HEK293 (cell line): ENCODE data around the gene RAET1G.

Experiments used
- CTCF ChIP-seq: fragments of 450-650 bp; formaldehyde crosslinking; IDR thresholded peaks from 2 replicates; pipeline ENCODE4 v1.5.1; 2016; ENCODE audit warnings: missing biosample characterization, missing genetic modification characterization
- KLF16 ChIP-seq: fragments of 450-650 bp; formaldehyde crosslinking; IDR thresholded peaks from 2 replicates; pipeline ENCODE4 v1.5.1; 2017; ENCODE audit warnings: missing biosample characterization, missing genetic modification characterization
- MEIS1 ChIP-seq: sonication (generic); formaldehyde crosslinking; IDR thresholded peaks from 2 replicates; pipeline ENCODE4 v1.8.1; 2022; ENCODE audit warnings: missing genetic modification reagents, mild to moderate bottlenecking, borderline replicate concordance
- ZEB2 ChIP-seq: fragments of 450-650 bp; formaldehyde crosslinking; IDR thresholded peaks from 2 replicates; pipeline ENCODE4 v1.5.1; 2016; ENCODE audit warnings: missing biosample characterization, missing genetic modification characterization
- ZFP3 ChIP-seq: fragments of 450-650 bp; formaldehyde crosslinking; IDR thresholded peaks from 2 replicates; pipeline ENCODE4 v1.5.1; 2016; ENCODE audit warnings: low read depth, missing biosample characterization, missing genetic modification characterization
- ZNF114 ChIP-seq: fragments of 450-650 bp; formaldehyde crosslinking; IDR thresholded peaks from 2 replicates; pipeline ENCODE4 v1.5.0; 2017; ENCODE audit warnings: missing biosample characterization, missing genetic modification characterization
- ZNF274 ChIP-seq, 2 experiments: fragments of 200-500 bp in 1 of 2; fragments of 450-650 bp in 1 of 2; sonication (Bioruptor generic) in 1 of 2; formaldehyde crosslinking in 1 of 2; IDR thresholded peaks; 2 replicates each; pipeline versions ENCODE4 v1.5.1 to v1.6.1; 2014 to 2016; ENCODE audit warnings: borderline replicate concordance in 1 of 2, inconsistent platforms in 1 of 2, low read length in 1 of 2, missing biosample characterization in 1 of 2, missing genetic modification characterization in 1 of 2
- ZNF324 ChIP-seq: fragments of 450-650 bp; formaldehyde crosslinking; IDR thresholded peaks from 2 replicates; pipeline ENCODE4 v1.5.1; 2016; ENCODE audit warnings: missing biosample characterization, missing genetic modification characterization
- ZNF335 ChIP-seq: fragments of 450-650 bp; formaldehyde crosslinking; conservative IDR thresholded peaks from 2 replicates; pipeline ENCODE4 v1.5.1; 2016; ENCODE audit warnings: missing biosample characterization, missing genetic modification characterization
- ZNF449 ChIP-seq: fragments of 450-650 bp; formaldehyde crosslinking; IDR thresholded peaks from 2 replicates; pipeline ENCODE4 v1.5.1; 2017; ENCODE audit warnings: missing biosample characterization, mild to moderate bottlenecking, missing genetic modification characterization, moderate library complexity
- ZNF514 ChIP-seq: fragments of 450-650 bp; formaldehyde crosslinking; IDR thresholded peaks from 2 replicates; pipeline ENCODE4 v1.5.1; 2016; ENCODE audit warnings: missing biosample characterization, missing genetic modification characterization
- ZNF530 ChIP-seq: fragments of 450-650 bp; formaldehyde crosslinking; IDR thresholded peaks from 2 replicates; pipeline ENCODE4 v1.5.1; 2016; ENCODE audit warnings: low read depth, missing biosample characterization, missing genetic modification characterization
- TF ChIP-seq, protein P1 (sequence below): fragments of 450-650 bp; formaldehyde crosslinking; IDR thresholded peaks from 2 replicates; pipeline ENCODE4 v1.5.1; 2016; ENCODE audit warnings: missing biosample characterization, missing genetic modification characterization
- TF ChIP-seq, protein P2 (sequence below): fragments of 450-650 bp; formaldehyde crosslinking; conservative IDR thresholded peaks from 2 replicates; pipeline ENCODE4 v1.5.1; 2016; ENCODE audit warnings: low read depth, missing biosample characterization, missing genetic modification characterization

- TF ChIP-seq CTCF (tag by site-specific recombination) (no peak), ZEB2 (tag by site-specific recombination) (no peak), ZNF274 (IDR thresholded peaks at IDR 0.05; ENCODE audit: low read length) (no peak), ZNF274 (tag by site-specific recombination; IDR thresholded peaks at IDR 0.05; ENCODE audit: borderline replicate concordance) (no peak), ZNF114 (no peak), KLF16 (tag by site-specific recombination) (no peak), ZNF514 (tag by site-specific recombination) (no peak), ZNF324 (tag by site-specific recombination) (no peak), ZNF335 (tag by site-specific recombination) (no peak), ZNF530 (tag by site-specific recombination) (no peak), ZFP3 (tag by site-specific recombination) (no peak), MEIS1 (no peak), ZNF449 (no peak)
- TF ChIP-seq, protein P1, sequence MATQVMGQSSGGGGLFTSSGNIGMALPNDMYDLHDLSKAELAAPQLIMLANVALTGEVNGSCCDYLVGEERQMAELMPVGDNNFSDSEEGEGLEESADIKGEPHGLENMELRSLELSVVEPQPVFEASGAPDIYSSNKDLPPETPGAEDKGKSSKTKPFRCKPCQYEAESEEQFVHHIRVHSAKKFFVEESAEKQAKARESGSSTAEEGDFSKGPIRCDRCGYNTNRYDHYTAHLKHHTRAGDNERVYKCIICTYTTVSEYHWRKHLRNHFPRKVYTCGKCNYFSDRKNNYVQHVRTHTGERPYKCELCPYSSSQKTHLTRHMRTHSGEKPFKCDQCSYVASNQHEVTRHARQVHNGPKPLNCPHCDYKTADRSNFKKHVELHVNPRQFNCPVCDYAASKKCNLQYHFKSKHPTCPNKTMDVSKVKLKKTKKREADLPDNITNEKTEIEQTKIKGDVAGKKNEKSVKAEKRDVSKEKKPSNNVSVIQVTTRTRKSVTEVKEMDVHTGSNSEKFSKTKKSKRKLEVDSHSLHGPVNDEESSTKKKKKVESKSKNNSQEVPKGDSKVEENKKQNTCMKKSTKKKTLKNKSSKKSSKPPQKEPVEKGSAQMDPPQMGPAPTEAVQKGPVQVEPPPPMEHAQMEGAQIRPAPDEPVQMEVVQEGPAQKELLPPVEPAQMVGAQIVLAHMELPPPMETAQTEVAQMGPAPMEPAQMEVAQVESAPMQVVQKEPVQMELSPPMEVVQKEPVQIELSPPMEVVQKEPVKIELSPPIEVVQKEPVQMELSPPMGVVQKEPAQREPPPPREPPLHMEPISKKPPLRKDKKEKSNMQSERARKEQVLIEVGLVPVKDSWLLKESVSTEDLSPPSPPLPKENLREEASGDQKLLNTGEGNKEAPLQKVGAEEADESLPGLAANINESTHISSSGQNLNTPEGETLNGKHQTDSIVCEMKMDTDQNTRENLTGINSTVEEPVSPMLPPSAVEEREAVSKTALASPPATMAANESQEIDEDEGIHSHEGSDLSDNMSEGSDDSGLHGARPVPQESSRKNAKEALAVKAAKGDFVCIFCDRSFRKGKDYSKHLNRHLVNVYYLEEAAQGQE (tag by site-specific recombination), result no peak
- TF ChIP-seq, protein P2, sequence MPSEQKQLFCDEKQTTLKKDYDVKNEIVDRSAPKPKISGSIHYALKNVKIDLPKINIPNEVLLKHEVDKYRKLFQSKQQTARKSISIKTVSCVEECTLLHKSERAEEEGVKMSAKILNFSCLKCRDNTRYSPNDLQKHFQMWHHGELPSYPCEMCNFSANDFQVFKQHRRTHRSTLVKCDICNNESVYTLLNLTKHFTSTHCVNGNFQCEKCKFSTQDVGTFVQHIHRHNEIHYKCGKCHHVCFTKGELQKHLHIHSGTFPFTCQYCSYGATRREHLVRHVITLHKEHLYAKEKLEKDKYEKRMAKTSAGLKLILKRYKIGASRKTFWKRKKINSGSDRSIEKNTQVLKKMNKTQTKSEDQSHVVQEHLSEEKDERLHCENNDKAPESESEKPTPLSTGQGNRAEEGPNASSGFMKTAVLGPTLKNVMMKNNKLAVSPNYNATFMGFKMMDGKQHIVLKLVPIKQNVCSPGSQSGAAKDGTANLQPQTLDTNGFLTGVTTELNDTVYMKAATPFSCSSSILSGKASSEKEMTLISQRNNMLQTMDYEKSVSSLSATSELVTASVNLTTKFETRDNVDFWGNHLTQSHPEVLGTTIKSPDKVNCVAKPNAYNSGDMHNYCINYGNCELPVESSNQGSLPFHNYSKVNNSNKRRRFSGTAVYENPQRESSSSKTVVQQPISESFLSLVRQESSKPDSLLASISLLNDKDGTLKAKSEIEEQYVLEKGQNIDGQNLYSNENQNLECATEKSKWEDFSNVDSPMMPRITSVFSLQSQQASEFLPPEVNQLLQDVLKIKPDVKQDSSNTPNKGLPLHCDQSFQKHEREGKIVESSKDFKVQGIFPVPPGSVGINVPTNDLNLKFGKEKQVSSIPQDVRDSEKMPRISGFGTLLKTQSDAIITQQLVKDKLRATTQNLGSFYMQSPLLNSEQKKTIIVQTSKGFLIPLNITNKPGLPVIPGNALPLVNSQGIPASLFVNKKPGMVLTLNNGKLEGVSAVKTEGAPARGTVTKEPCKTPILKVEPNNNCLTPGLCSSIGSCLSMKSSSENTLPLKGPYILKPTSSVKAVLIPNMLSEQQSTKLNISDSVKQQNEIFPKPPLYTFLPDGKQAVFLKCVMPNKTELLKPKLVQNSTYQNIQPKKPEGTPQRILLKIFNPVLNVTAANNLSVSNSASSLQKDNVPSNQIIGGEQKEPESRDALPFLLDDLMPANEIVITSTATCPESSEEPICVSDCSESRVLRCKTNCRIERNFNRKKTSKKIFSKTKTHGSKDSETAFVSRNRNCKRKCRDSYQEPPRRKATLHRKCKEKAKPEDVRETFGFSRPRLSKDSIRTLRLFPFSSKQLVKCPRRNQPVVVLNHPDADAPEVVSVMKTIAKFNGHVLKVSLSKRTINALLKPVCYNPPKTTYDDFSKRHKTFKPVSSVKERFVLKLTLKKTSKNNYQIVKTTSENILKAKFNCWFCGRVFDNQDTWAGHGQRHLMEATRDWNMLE (tag by site-specific recombination), result no peak
Measured at GRCh38 chr6:149967591-149967990, 44.7 kb upstream of the RAET1G start.
